ENCODE measurements around the gene MARS1. TPM values are rescaled to one million over a fixed set of nuclear protein-coding genes. Genes with fewer than 3 reads are reported as not detected.

The MARS1 gene
- total and polyA plus RNA-seq, 12 donors = 56.7 to 108 (median 75.6) TPM

DNA sequence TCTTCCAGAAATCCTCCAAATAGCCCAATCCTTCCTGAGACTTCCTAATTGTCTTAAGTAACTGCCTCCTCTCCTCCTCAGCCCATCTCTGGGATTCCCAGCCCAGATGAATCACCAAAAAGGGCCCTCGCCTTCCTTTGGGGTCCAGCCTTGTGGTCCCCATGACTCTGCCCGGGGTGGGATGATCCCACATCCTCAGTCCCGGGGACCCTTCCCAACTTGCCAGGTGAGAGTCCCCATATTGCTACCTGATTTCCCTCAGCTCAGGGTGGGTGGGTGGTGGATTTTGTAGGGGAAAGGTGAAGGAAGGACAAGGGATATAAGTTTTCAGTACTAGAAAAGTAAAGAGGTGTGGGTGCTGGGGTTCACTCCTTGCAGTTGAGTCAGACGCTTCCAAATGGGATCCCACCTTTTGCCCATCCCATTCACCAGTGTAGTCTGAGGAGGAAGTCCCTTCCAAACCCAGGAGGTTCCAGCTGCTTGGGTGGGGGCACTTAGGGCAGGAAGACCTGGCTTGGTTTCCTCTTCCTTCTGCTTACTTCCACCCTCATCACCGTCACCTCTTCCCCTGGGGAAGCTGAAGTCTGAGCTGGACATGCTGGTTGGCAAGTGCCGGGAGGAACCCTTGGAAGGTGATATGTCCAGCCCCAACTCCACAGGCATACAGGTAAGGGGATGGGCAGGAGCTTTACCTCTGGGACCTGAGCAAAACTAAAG, 22.7 kb upstream of the MARS1 start:
- peaks cover 0 to 17% (median 0%) of the 10 kb centered on the region in 9 donors for H3K36me3 ChIP-seq
- TF ChIP-seq, protein P1, sequence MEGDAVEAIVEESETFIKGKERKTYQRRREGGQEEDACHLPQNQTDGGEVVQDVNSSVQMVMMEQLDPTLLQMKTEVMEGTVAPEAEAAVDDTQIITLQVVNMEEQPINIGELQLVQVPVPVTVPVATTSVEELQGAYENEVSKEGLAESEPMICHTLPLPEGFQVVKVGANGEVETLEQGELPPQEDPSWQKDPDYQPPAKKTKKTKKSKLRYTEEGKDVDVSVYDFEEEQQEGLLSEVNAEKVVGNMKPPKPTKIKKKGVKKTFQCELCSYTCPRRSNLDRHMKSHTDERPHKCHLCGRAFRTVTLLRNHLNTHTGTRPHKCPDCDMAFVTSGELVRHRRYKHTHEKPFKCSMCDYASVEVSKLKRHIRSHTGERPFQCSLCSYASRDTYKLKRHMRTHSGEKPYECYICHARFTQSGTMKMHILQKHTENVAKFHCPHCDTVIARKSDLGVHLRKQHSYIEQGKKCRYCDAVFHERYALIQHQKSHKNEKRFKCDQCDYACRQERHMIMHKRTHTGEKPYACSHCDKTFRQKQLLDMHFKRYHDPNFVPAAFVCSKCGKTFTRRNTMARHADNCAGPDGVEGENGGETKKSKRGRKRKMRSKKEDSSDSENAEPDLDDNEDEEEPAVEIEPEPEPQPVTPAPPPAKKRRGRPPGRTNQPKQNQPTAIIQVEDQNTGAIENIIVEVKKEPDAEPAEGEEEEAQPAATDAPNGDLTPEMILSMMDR (IDR thresholded peaks at IDR 0.05) = no peak
- DNase-seq (no peak), ATAC-seq (no peak)
- no peak overlapping the region for H3K4me3 ChIP-seq
- WGBS, 2 donors = 83 to 85% methylated on average over 6 of the region's 6 CpGs
- no peaks in the 10 kb centered on the region for H3K9me3 ChIP-seq
- no peak overlapping the region for H3K27ac ChIP-seq
- peaks cover 5 to 28% (median 19%) of the 10 kb centered on the region in 9 donors for H3K4me1 ChIP-seq
- H3K27me3 ChIP-seq = peaks cover 0 to 20% (median 8%) of the 10 kb centered on the region in 7 donors
- intact Hi-C loops (cut with DNase I) = loop anchor here in 2 of 10 donors (10.0 kb wide), 2 partner anchors 160 to 250 kb away; partner anchors contain the start of gene NXPH4 (in 1 of the 2)

DNA sequence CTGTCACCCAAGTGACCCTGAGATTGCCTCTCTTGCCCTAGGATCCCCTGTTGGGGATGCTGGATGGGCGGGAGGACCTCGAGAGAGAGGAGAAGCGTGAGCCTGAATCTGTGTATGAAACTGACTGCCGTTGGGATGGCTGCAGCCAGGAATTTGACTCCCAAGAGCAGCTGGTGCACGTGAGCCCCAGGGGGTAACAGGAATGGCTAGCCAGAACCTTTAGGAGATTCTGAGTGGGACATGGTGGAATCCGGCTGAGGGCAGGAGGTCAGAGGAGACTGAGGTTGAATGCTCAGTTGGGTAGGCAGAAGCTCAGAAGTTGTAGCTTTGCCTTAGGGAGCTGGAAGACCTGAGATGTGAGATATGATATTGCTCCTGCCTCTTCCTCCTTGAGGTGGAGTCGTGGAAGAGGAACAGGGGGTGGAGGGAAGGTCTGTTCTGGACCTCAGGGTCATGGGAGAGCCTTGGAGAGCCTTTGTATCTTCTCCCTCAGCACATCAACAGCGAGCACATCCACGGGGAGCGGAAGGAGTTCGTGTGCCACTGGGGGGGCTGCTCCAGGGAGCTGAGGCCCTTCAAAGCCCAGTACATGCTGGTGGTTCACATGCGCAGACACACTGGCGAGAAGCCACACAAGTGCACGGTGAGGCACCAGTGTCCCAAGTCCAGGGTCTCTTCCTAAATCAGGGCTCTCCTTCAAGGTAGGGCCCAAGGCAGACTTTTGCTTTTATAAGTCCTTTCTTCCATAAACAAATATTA, 21.9 kb upstream of the MARS1 start:
- DNase-seq (no peak), ATAC-seq (no peak)
- Histone ChIP-seq H3K4me1 (peaks cover 2 to 20% (median 12%) of the 10 kb centered on the region in 9 donors), H3K27ac (no peak overlapping the region), H3K36me3 (peaks cover 0 to 23% (median 0%) of the 10 kb centered on the region in 9 donors), H3K27me3 (peaks cover 0 to 19% (median 13%) of the 10 kb centered on the region in 7 donors), H3K9me3 (no peaks in the 10 kb centered on the region), H3K4me3 (no peak overlapping the region)
- WGBS, 2 donors = 73 to 75% methylated on average over 14 of the region's 14 CpGs
- intact Hi-C loops (cut with DNase I) = loop anchor here in 2 of 10 donors (10.0 kb wide), 2 partner anchors 159 to 251 kb away; partner anchors contain the start of gene NXPH4 (in 1 of the 2)
- TF ChIP-seq, protein P1 (IDR thresholded peaks at IDR 0.05) = no peak

DNA sequence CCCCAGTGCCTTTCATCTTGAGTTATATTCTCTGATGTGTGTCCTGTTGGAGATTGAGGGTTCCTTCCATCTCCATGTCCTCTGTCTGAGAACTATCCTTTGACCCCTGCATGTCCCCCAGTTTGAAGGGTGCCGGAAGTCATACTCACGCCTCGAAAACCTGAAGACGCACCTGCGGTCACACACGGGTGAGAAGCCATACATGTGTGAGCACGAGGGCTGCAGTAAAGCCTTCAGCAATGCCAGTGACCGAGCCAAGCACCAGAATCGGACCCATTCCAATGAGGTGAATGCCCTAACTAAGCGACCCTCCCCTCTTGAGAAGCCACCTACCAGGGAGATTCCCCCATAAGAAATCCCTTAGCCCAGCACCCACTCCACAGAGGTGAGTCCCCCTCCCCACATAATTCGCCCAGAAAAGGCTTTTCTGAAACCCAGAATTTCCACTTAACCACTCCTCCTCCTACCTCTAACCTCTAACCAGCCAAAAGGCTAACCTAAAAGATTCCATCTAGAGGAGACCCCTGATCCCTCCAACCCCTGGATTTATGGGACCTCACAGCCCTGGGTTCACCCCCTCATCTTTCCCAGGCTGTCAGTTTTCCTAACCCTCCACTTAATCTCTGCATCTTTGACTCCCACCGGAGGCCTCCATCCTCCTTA, 20.5 kb upstream of the MARS1 start:
- Histone ChIP-seq H3K27ac (no peak overlapping the region), H3K36me3 (peaks cover 0 to 35% (median 0%) of the 10 kb centered on the region in 9 donors), H3K27me3 (peaks cover 0 to 31% (median 17%) of the 10 kb centered on the region in 7 donors), H3K4me3 (no peak overlapping the region), H3K9me3 (no peaks in the 10 kb centered on the region), H3K4me1 (peaks cover 0 to 10% (median 5%) of the 10 kb centered on the region in 9 donors)
- TF ChIP-seq, protein P1 (IDR thresholded peaks at IDR 0.05) = no peak
- DNase-seq (no peak), ATAC-seq (no peak)
- WGBS, 2 donors = 85% methylated on average over 12 of the region's 12 CpGs
- intact Hi-C loops (cut with DNase I) = loop anchor here in 2 of 10 donors (10.0 kb wide), 2 partner anchors 157 to 253 kb away; partner anchors contain the start of gene NXPH4 (in 1 of the 2)

DNA sequence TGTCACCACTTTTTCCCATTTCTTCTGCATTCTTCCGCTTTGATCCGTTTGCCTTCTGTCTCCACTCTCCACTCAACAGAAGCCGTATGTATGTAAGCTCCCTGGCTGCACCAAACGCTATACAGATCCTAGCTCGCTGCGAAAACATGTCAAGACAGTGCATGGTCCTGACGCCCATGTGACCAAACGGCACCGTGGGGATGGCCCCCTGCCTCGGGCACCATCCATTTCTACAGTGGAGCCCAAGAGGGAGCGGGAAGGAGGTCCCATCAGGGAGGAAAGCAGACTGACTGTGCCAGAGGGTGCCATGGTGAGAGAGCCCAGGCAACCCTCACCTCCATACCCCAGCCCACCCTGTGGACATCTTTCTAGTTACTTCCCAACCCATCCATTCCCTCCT, 20.0 kb upstream of the MARS1 start:
- Histone ChIP-seq H3K9me3 (no peaks in the 10 kb centered on the region), H3K4me1 (peaks cover 0 to 4% (median 0%) of the 10 kb centered on the region in 9 donors), H3K4me3 (no peak overlapping the region), H3K27ac (no peak overlapping the region), H3K27me3 (peaks cover 0 to 36% (median 23%) of the 10 kb centered on the region in 7 donors), H3K36me3 (peaks cover 0 to 40% (median 0%) of the 10 kb centered on the region in 9 donors)
- TF ChIP-seq, protein P1 (IDR thresholded peaks at IDR 0.05) = no peak
- no peak for ATAC-seq
- WGBS, 2 donors = 76 to 82% methylated on average over 11 of the region's 11 CpGs
- intact Hi-C loops (cut with DNase I) = loop anchor here in 2 of 10 donors (10.0 kb wide), 2 partner anchors 157 to 253 kb away; partner anchors contain the start of gene NXPH4 (in 1 of the 2)
- DNase-seq = no peak
